ENCODE data around the gene HAUS8. TPM values are rescaled to one million over a fixed set of nuclear protein-coding genes. Genes with fewer than 3 reads are reported as not detected.
"Not testable (repeated sequence)": the region's sequence is repeated elsewhere in the genome, so short reads cannot be mapped to it uniquely, and the experiment has no call there.

HAUS8 gene
- total RNA-seq, 1 donor: 9.3 TPM

GRCh38 chr19:17020823-17021222, 54.4 kb downstream of the HAUS8 start:
- H3K9me3 ChIP-seq (ENCODE audit: low read depth, low read length): no peaks in the 10 kb centered on the region
- no peak overlapping the region for H3K4me3 ChIP-seq (ENCODE audit: low read length)
- H3K27me3 ChIP-seq (ENCODE audit: insufficient read depth, low read length): peaks cover 14% of the 10 kb centered on the region
- H3K4me1 ChIP-seq (ENCODE audit: insufficient read depth, low read length): peaks cover 30% of the 10 kb centered on the region

DNA sequence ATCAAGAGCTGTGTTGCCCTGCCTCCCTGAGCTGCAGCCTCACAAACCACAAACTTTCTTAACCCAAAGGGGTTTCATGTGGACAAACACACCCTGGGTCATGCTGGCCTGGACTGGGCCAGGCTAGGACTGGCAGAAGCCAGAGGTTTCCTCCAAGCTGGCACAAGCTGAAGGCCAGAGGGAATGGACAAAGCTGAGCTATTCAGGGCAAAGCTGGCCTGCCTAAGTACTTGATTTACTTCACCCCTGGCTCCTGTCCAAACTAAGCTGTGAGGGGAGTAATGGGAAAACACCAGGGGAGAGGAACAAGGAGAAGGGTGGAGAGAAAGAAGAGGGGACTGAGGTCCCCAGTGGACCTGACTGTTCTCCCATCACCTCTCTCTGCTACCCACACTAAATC, 54.9 kb downstream of the HAUS8 start:
- H3K4me1 ChIP-seq (ENCODE audit: insufficient read depth, low read length): peaks cover 25% of the 10 kb centered on the region
- no peaks in the 10 kb centered on the region for H3K9me3 ChIP-seq (ENCODE audit: low read depth, low read length)
- H3K27me3 ChIP-seq (ENCODE audit: insufficient read depth, low read length): peaks cover 11% of the 10 kb centered on the region
- no peak overlapping the region for H3K4me3 ChIP-seq (ENCODE audit: low read length)

DNA sequence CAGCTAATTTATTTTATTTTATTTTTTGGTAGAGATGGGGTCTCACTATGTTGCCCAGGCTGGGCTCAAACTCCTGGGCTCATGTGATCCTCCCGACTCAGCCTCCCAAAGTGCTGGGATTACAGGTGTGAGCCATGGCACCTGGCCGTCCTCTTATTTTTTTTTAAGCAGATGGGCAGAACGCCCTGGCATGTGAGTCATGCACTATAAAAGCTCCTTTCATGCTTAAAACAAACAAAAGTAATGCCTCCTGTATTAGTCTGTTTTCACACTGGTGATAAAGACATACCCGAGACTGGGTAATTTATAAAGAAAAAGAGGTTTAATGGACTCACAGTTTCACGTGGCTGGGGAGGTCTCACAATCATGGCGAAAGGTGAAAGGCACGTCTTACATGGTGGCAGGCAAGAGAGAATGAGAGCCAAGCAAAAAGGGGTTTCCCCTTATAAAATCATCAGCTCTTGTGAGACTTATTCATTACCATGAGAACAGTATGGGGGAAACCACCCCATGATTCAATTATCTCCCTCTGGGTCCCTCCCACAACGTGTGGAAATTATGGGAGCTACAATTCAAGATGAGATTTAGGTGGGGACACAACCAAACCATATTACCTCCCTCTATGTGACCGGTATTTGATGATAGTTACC, 60.9 kb downstream of the HAUS8 start:
- not testable (repeated sequence) for H3K27me3 ChIP-seq (ENCODE audit: insufficient read depth, low read length); H3K9me3 ChIP-seq (ENCODE audit: low read depth, low read length); H3K4me3 ChIP-seq (ENCODE audit: low read length); H3K4me1 ChIP-seq (ENCODE audit: insufficient read depth, low read length)

DNA sequence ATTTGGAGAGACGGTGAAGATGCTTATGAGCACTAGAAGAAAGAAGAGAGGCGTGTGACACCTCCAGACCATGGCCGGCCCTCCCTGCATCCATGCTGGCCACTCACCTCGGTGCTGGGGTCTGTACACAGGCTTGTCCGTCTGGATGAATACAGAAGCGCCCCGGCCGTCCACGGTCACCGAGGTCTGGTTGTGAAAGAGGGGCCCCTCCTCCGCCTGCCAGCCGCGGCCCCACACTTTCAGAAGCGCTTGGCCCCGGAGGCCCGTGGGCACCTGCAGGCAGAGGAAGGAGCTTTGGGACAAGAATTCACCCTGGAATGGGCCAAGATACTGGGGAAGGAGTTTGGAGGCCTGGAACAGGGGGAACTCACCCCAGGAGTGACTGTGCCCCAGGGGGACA, 63.8 kb downstream of the HAUS8 start:
- Histone ChIP-seq H3K4me3 (ENCODE audit: low read length) (no peak overlapping the region), H3K4me1 (ENCODE audit: insufficient read depth, low read length) (peaks cover 20% of the 10 kb centered on the region), H3K9me3 (ENCODE audit: low read depth, low read length) (no peaks in the 10 kb centered on the region), H3K27me3 (ENCODE audit: insufficient read depth, low read length) (no peaks in the 10 kb centered on the region)

DNA sequence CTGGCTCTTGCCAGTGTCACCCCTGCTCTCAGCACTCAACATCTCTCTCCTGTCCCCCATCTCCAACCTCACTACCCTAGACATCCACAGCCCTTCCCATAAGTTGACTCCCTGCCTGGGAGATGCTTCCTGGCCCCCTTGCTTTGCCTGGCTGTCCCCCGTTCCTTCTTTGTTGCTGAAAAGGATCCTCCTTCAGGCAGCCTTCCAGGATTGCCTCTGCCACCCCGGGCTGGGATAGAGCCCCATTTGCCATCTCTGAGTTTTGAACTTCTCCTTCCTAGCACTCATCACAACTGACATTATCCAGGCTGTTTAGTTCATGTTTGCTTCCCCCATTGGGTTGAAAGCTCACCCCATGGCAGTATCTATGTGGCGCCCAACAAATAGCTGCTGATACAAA, 68.7 kb downstream of the HAUS8 start:
- no peaks in the 10 kb centered on the region for H3K9me3 ChIP-seq (ENCODE audit: low read depth, low read length)
- H3K27me3 ChIP-seq (ENCODE audit: insufficient read depth, low read length): no peaks in the 10 kb centered on the region
- H3K4me1 ChIP-seq (ENCODE audit: insufficient read depth, low read length): peaks cover 30% of the 10 kb centered on the region
- no peak overlapping the region for H3K4me3 ChIP-seq (ENCODE audit: low read length)

- Histone ChIP-seq H3K27me3 (ENCODE audit: insufficient read depth, low read length) (no peaks in the 10 kb centered on the region), H3K4me1 (ENCODE audit: insufficient read depth, low read length) (peaks cover 34% of the 10 kb centered on the region), H3K9me3 (ENCODE audit: low read depth, low read length) (no peaks in the 10 kb centered on the region), H3K4me3 (ENCODE audit: low read length) (no peak overlapping the region)
Measured at GRCh38 chr19:17005000-17005399, 70.3 kb downstream of the HAUS8 start.

- H3K4me1 ChIP-seq (ENCODE audit: insufficient read depth, low read length): peaks cover 30% of the 10 kb centered on the region
- H3K9me3 ChIP-seq (ENCODE audit: low read depth, low read length): no peaks in the 10 kb centered on the region
- H3K27me3 ChIP-seq (ENCODE audit: insufficient read depth, low read length): no peaks in the 10 kb centered on the region
- no peak overlapping the region for H3K4me3 ChIP-seq (ENCODE audit: low read length)
Measured at GRCh38 chr19:17004386-17004785, 70.9 kb downstream of the HAUS8 start.

DNA sequence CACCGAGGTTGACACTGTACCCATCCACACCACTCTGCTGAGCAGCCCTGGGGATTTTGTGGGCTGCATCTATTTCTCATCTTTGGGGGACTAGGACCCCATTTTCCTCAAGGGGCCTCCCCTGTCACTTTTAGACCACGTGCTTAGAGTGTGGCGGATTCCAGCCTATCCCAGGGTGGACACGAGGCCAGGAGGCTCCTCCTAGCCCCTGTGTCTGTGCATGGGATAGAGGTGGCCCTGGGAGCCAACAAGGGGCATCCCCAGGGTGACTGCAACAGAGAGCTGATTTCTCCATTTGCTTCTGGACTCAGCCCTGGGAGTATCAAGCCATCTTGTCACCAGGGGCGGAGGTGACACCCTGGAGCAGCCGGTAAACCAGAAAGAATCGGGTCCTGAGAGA, 72.8 kb downstream of the HAUS8 start:
- Histone ChIP-seq H3K9me3 (ENCODE audit: low read depth, low read length) (no peaks in the 10 kb centered on the region), H3K4me1 (ENCODE audit: insufficient read depth, low read length) (peaks cover 24% of the 10 kb centered on the region), H3K27me3 (ENCODE audit: insufficient read depth, low read length) (no peaks in the 10 kb centered on the region), H3K4me3 (ENCODE audit: low read length) (no peak overlapping the region)

DNA sequence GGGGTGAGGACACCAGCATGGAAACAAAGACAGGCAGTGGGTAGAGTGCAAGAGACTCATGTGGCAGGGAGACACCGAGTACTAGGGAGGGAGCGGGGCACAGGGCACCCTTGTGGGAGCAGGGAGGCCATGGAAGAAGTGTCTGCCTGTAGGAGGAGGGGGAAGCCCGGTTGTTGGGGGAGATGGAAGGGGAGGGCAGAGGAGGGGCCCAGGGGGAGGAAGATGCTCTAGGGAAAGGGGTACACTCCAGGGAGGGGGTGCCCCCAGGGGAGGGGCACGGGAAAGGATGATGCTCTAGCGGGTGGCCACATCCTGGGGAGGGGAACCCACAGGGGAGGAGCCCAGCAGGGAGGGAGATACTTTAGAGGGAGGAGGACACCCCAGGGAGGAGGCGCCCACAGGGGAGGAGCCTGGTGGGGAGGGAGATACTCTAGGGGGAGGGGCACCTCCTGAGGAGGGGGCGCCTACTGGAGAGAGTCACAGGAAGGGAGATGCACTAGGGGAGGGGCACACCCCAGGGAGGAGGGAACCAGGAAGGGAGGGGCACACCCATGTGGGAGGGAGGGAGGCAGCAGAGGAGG, 73.6 kb downstream of the HAUS8 start:
- Histone ChIP-seq H3K9me3 (ENCODE audit: low read depth, low read length) (no peaks in the 10 kb centered on the region), H3K27me3 (ENCODE audit: insufficient read depth, low read length) (no peaks in the 10 kb centered on the region), H3K4me3 (ENCODE audit: low read length) (no peak overlapping the region), H3K4me1 (ENCODE audit: insufficient read depth, low read length) (peaks cover 16% of the 10 kb centered on the region)

Other genes with a start within 250 kb of the HAUS8 start
- gene SIN3B, start 246.1 kb downstream of the HAUS8 start, total RNA-seq: 27.4 TPM
- gene F2RL3, start 186.5 kb downstream of the HAUS8 start, total RNA-seq: 1.7 TPM
- gene CPAMD8, start 48.6 kb downstream of the HAUS8 start, total RNA-seq: 4.0 TPM
- gene MYO9B, start 325 bp upstream of the HAUS8 start, total RNA-seq: 197 TPM
- 8.6 TPM for gene USE1, start 139.9 kb upstream of the HAUS8 start, total RNA-seq
- gene OCEL1, start 150.8 kb upstream of the HAUS8 start, total RNA-seq: 2.1 TPM
- gene NR2F6, start 170.5 kb upstream of the HAUS8 start, total RNA-seq: 2.1 TPM
- gene USHBP1, start 189.3 kb upstream of the HAUS8 start, total RNA-seq: under 0.01 TPM
- gene BABAM1, start 192.0 kb upstream of the HAUS8 start, total RNA-seq: 27.3 TPM
- 0.94 TPM for gene ANKLE1, start 206.4 kb upstream of the HAUS8 start, total RNA-seq
- gene ABHD8, start 228.0 kb upstream of the HAUS8 start, total RNA-seq: 4.9 TPM
- gene MRPL34, start 230.4 kb upstream of the HAUS8 start, total RNA-seq: 22.8 TPM
- gene DDA1, start 234.1 kb upstream of the HAUS8 start, total RNA-seq: 13.7 TPM